ENCODE measurements around the gene SLC35D2.

GRCh38 chr9:96302021-96302420 is 81.5 kb downstream of the SLC35D2 start, which contains the start of gene HSD17B3:
- TF ChIP-seq CTCF (IDR thresholded peaks at IDR 0.05) (no peak), ZFX (IDR thresholded peaks at IDR 0.05; ENCODE audit: borderline replicate concordance) (no peak)
